HUDEP-2 (cell line): Measurements from ENCODE around the gene YWHAQ.
"Not testable (repeated sequence)": the region's sequence is repeated elsewhere in the genome, so short reads cannot be mapped to it uniquely, and the experiment has no call there.

Experiments
- DNase-seq, 76 experiments: peaks; one replicate each; lab custom pipeline; 2025; ENCODE audit not compliant: unreplicated experiment in 76 of 76; lab: John Stamatoyannopoulos, UW

Gene YWHAQ

GRCh38 chr2:9637330-9637729 lies 6.5 kb upstream of the YWHAQ start:
- DNase-seq, result peak in 1 of 76 experiments; percentile 7

- no peak for DNase-seq
Observed at GRCh38 chr2:9634133-9634532, 3.3 kb upstream of the YWHAQ start.

DNA sequence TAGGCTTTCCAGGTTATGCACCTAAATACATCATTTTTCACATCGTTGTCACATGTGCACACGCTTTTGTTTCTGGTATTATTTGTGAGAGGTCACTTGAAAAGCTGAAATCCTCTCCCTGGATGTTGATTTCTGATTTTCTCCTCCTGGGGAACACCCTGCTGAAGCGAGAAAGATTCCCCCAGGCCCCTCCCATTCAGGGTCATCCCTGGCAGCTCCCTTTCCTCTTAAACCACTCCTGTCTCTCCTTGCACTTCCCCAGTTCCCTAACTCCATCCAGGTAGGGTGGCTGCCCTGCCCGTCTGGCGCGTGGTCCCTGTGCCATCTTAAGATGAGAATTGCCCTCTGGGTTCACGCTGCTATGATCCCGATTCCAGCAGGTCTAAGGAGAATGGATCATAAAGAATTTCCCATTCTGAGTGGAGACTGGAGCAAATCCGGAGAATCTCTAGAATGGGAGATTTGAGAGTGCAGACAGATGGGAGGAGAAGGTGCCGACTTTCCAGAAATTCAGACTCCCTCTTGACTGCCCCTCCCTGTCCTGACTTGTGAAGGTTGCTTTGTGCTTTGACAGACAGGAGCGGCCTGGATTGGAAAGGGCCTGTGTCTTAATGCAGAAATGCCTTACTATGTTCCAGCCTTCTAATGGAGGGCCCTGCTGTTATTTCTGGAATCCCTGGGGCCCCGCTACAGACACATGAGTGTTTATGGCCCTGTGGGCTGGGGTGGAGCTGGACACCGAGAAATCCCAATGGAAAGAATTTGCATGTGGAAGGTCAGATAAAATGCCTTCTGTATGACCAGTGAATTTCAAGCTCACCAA lies 1.3 kb upstream of the YWHAQ start:
- DNase-seq, result no peak

GRCh38 chr2:9631553-9631819 lies 689 bp upstream of the YWHAQ start:
- no peak for DNase-seq

GRCh38 chr2:9630117-9630735 lies 571 bp downstream of the YWHAQ start:
- peak in 56 of 76 experiments; percentile 7 to 74 (median 55) for DNase-seq

- peak in 1 of 76 experiments; percentile 8 for DNase-seq
Observed at GRCh38 chr2:9629222-9630116, 1.3 kb downstream of the YWHAQ start.

DNA sequence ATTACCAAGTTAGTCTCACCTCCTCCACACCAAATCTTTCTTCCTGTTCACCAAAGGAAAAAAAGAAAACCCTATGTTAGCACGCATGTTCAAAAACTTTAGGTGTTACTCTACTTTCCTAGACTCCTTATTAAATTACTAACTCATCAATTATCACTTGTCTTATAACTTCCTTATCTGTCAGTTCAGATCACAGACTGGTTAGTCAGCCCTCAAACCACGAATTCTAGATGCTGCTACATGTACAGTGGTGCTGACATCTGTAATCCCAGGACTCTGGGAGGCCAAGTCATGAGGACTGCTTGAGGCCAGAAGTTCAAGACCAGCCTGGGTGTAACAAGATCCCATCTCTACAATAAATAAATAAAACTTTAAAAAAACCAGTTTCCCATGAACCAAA lies 3.5 kb downstream of the YWHAQ start:
- DNase-seq, result peak in 3 of 76 experiments; percentile 3 to 9 (median 5)

- no peak for DNase-seq
Observed at GRCh38 chr2:9623151-9623550, 7.6 kb downstream of the YWHAQ start.

GRCh38 chr2:9621655-9622054 lies 9.1 kb downstream of the YWHAQ start:
- not testable (repeated sequence) for DNase-seq

DNA sequence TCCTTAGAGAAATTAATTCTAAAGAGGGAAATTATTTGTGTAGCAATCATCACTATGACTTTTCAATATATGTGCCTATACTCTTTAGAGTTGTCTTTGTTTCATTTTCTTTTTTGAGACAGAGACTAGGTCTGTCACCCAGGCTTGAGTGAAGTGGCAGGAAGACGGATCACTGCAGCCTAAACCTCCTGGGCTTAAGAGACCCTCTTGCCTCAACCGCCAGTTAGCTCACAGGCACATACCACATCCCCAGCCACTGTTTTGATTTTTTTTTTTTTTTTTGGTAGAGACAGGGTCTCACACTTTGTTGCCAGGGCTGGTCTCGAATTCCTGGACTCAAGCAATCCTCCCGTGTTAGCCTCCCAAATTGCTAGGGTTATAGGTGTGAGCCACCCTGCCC lies 12.4 kb downstream of the YWHAQ start:
- DNase-seq, result no peak

DNA sequence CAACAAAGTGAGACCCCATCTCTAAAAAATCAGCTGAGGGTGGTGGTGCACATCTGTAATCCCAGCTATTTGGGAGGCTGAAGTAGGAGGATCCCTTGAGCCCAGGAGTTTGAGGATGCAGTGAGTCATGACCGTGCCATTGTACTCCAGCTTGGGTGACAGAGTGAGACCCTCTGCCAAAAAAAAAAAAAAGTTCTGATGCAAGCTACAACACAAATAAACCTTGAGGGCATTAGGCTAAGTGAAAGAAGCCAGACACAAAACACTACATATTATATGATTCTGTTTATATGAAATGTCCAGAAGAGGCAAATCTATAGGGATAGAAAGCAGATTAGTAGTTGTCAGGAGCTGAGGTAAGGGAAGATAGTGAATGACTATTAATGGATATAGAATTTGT lies 13.0 kb downstream of the YWHAQ start:
- DNase-seq, result no peak

- DNase-seq, result no peak
Observed at GRCh38 chr2:9617296-9617695, 13.5 kb downstream of the YWHAQ start.

DNA sequence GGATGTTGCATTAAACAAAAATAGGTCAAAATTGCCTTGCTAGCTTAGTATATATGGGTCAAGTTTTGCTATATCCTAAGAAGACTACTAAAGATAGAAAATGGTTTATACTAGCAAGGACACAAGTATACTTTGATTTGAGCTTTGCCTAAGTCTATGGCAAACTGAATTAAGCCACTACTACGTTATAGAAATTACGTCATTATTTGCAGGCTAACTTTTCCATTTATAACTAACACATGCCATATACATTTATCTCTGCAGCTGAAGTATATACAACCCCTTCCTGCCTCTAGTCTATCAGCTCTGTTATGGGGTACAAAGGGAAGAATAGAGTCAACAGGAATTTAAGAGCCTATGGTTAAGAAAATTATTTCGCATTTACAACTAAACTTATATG lies 16.2 kb downstream of the YWHAQ start:
- DNase-seq, result no peak

DNA sequence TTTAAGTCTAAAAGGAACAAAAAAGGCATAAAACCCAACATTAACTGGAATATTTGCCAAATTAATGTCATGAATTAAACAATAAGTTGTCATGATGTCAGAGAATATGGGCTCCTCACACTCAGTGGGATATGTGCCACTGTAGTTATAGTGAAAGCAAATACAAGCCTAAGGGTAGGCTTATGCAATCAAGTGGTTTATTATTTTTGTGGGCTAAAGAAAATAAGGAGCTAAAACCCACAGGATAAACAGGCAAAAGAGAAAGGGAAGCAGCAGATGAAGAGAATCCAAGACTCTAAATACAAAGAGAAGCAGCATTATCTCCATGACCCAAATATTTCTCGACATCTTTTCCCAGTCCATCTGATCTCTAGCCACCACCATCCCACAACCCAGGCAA lies 17.5 kb downstream of the YWHAQ start:
- no peak for DNase-seq

DNA sequence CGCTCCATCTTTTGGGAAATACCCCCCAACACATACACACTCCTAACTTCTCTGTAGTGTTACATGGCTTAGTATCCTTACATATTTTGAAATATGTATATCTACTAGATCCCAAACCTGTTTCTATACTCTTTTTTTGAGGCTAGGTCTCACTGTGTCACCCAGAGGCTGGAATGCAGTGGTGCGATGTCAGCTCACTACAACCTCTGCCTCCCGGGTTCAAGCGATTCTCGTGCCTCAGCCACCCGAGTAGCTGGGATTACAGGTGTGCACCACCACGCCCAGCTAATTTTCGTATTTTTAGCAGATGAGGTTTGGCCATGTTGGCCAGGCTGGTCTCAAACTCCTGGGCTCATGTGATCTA lies 19.3 kb downstream of the YWHAQ start:
- DNase-seq, result not testable (repeated sequence)

DNA sequence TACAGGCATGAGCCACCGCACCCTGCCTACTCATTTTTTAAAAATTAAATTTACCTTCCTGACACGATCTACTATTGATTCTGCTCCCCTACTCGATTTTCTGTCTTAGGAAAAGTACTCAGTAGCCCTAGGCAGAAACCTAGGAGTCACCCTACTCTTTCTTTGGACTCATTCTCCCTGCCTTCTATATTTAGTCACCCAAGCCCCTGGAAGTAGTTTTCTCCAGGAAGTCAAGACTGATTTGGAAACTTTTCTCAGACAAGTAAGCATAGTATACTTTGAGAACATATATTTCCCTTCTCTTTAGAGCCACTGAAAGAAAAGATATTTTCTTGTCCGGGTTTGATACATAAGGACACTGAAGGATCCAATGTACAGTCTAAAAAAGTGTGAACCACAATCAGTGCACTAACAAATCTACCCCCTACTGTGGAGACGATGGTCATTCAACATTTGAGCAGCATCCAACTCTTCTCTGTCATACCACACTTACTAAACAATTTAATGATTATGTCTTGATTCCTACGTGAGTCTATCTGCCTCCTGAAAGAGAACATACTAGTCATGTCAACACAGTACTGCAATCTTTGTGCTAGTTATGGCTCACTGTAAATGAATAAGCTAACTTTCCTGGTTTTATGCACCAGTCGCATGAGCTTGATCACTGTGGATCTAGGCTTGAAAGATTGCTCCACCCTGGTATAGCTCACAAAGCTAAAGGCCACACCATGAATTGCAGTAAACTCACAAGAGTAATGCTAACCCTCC lies 19.8 kb downstream of the YWHAQ start:
- no peak for DNase-seq

- DNase-seq, result not testable (repeated sequence)
Observed at GRCh38 chr2:9608491-9608890, 22.3 kb downstream of the YWHAQ start.

DNA sequence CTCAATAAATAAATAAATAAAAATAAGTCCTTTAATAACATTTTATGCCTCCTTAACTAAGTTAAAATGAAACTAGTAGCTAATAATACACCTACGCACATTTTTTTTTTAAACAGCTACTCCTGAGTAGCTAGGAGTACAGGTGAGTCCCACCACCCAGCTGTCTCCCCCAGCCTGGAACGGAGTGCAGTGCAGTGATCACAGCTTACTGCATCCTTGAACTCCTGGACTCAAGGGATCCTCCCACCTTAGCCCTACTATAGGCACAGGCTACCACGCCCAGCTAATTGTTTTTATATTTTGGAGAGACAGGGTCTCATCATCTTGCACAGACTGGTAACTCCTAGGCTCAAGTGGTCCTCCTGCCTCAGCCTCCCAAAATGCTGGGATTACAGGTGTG lies 28.4 kb downstream of the YWHAQ start:
- DNase-seq, result no peak

DNA sequence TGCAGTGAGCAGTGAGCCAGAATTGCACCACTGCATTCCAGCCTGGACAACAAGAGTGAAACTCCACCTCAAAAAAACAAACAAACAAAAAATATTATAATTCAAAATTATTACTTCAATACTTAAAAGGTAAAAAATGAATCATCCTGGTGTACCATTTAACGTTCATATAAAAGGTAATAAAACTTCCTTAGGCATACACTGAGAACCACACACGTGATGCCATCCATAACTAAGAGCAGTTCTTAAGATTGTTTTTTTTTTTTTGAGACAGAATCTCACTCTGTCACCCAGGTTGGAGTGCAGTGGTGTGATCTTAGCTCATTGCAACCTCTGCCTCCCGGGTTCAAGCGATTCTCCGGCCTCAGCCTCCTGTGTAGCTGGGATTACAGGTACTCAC lies 29.4 kb downstream of the YWHAQ start:
- no peak for DNase-seq

DNA sequence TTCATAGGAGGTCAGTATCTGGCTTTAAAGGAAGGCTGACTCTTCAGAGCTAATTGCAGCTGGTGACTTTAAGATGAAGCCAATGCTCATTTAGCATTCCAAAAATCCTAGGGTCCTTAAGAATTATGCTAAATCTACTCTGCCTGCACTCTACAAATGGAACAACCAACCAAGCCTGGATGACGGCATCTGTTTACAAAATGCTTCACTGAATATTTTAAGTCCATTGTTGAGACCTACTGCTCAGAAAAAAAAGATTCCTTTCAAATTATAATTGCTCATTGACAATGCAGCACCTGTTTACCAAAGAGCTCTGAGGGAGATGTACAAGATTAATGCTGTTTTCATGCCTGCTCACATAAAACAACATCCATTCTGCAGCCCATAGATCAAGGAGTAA lies 31.4 kb downstream of the YWHAQ start:
- no peak for DNase-seq
